HCT116 (cell line): ENCODE measurements around the gene SND1. TPM values are rescaled to one million over a fixed set of nuclear protein-coding genes. Genes with fewer than 3 reads are reported as not detected.

Experiments used
- ATAC-seq: fragments of 200-7000 bp; cut with Tn5 transposase; 2 replicates; pipeline ENCODE4 v1.9.1; 2020; ENCODE audit warnings: mild to moderate bottlenecking, moderate library complexity
- BruUV-seq: library from RNA; stranded (reverse); fragments of 400-500 nt; replicated peaks from 2 replicates; lab custom pipeline; 2021; lab: Mats Ljungman, UMichigan
- CTCF ChIA-PET: fragments of 300-600 bp; sonication (Branson Sonifier 250); formaldehyde crosslinking; loops from one replicate; lab custom pipeline; 2021; ENCODE audit warnings: antibody characterized with exemption; lab: Charles Lee
- POLR2A ChIA-PET: fragments of 300-600, 350-600 bp; sonication (Branson Sonifier 250); formaldehyde crosslinking; loops from one replicate; lab custom pipeline; 2021; ENCODE audit warnings: antibody characterized with exemption; lab: Charles Lee
- RAD21 ChIA-PET, 2 experiments: fragments of 300-600 bp; sonication (Branson Sonifier 250); formaldehyde crosslinking; loops; one replicate each; lab custom pipeline; 2023; ENCODE audit warnings: low total read pairs in 2 of 2; ENCODE audit not compliant: uncharacterized antibody in 2 of 2, unreplicated experiment in 2 of 2, low non-redundant PET in 1 of 2; lab: Charles Lee
- DNase-seq: peaks from one replicate; pipeline ENCODE4 v3.0.0-alpha.2; 2010; ENCODE audit warnings: low read depth, low spot score
- H2AFZ ChIP-seq: fragments of 200-600 bp; shearing (Covaris generic), sonication (generic); 2 replicates; pipeline ENCODE4 v1.6.1; 2017; ENCODE audit warnings: low read depth, mixed run types, mixed read lengths, antibody characterized with exemption, low read length; ENCODE audit not compliant: poor library complexity, severe bottlenecking
- H3K27ac ChIP-seq: 2 replicates; pipeline ENCODE4 v1.5.1; 2012; ENCODE audit warnings: low read depth, low read length
- H3K27me3 ChIP-seq: fragments of 200-600 bp; sonication (generic); 2 replicates; pipeline ENCODE4 v1.6.1; 2016; ENCODE audit warnings: mixed run types, low read length, mixed read lengths; ENCODE audit not compliant: insufficient read depth
- H3K36me3 ChIP-seq, 2 experiments: fragments of 200-500 bp in 1 of 2; fragments of 200-600 bp in 1 of 2; sonication (Bioruptor generic) in 1 of 2; sonication (generic) in 1 of 2; 2 replicates each; pipeline versions ENCODE4 v1.5.1 to v1.6.1; 2014 to 2016; ENCODE audit warnings: low read length in 2 of 2, inconsistent platforms in 1 of 2, mixed read lengths in 1 of 2, mixed run types in 1 of 2; ENCODE audit not compliant: insufficient read depth in 2 of 2, control insufficient read depth in 1 of 2
- H3K4me1 ChIP-seq, 2 experiments: fragments of 200-600 bp in 1 of 2; sonication (generic) in 1 of 2; 2 replicates each; pipeline versions ENCODE4 v1.5.1 to v1.6.1; 2012 to 2017; ENCODE audit warnings: low read length in 2 of 2, inconsistent platforms in 1 of 2, mild to moderate bottlenecking in 1 of 2, mixed read lengths in 1 of 2, mixed run types in 1 of 2, moderate library complexity in 1 of 2; ENCODE audit not compliant: insufficient read depth in 2 of 2, control insufficient read depth in 1 of 2
- H3K4me2 ChIP-seq: fragments of 200-600 bp; sonication (generic); 2 replicates; pipeline ENCODE4 v1.6.1; 2017; ENCODE audit warnings: mixed run types, low read length, mixed read lengths
- H3K4me3 ChIP-seq, 2 experiments: fragments of 200-600 bp in 1 of 2; sonication (generic) in 1 of 2; replicated peaks in 1 of 2; 2 replicates each; pipeline ENCODE4 v1.5.1; 2011 to 2016; ENCODE audit warnings: low read length in 2 of 2, control low read depth in 1 of 2, low read depth in 1 of 2, mild to moderate bottlenecking in 1 of 2, mixed read lengths in 1 of 2, mixed run types in 1 of 2
- H3K79me2 ChIP-seq: fragments of 200-600 bp; sonication (generic); 2 replicates; pipeline ENCODE4 v1.6.1; 2017; ENCODE audit warnings: mild to moderate bottlenecking, mixed run types, low read length, moderate library complexity, mixed read lengths; ENCODE audit not compliant: insufficient read depth
- H3K9ac ChIP-seq: fragments of 200-600 bp; sonication (generic); 2 replicates; pipeline ENCODE4 v1.6.1; 2016; ENCODE audit warnings: low read length, mixed read lengths
- H3K9me2 ChIP-seq: fragments of 200-600 bp; sonication (generic), shearing (Covaris generic); 2 replicates; pipeline ENCODE4 v1.6.1; 2017; ENCODE audit warnings: mixed run types, mild to moderate bottlenecking, moderate library complexity; ENCODE audit not compliant: insufficient read depth
- H3K9me3 ChIP-seq, 2 experiments: fragments of 200-500 bp in 1 of 2; fragments of 200-600 bp in 1 of 2; sonication (Bioruptor generic) in 1 of 2; sonication (generic) in 1 of 2; 2 replicates each; pipeline ENCODE4 v1.6.1; 2014 to 2017; ENCODE audit warnings: low read length in 2 of 2, mixed read lengths in 2 of 2, inconsistent platforms in 1 of 2, low read depth in 1 of 2, mild to moderate bottlenecking in 1 of 2, mixed run types in 1 of 2, moderate library complexity in 1 of 2; ENCODE audit not compliant: control insufficient read depth in 1 of 2, insufficient read depth in 1 of 2
- H4K20me1 ChIP-seq: fragments of 200-600 bp; sonication (generic), shearing (Covaris generic); 2 replicates; pipeline ENCODE4 v1.6.1; 2017; ENCODE audit warnings: mixed run types, mild to moderate bottlenecking, moderate library complexity; ENCODE audit not compliant: insufficient read depth
- CBX3 ChIP-seq: IDR thresholded peaks from 2 replicates; pipeline ENCODE4 v1.6.1; 2012; ENCODE audit warnings: low read depth
- CEBPB ChIP-seq: IDR thresholded peaks from 2 replicates; pipeline ENCODE4 v1.6.1; 2012; ENCODE audit warnings: low read depth
- ELF1 ChIP-seq: IDR thresholded peaks from 2 replicates; pipeline ENCODE4 v1.6.1; 2012; ENCODE audit warnings: low read depth, borderline replicate concordance
- EZH2 ChIP-seq: fragments of 200-600 bp; sonication (generic); IDR thresholded peaks from 2 replicates; pipeline ENCODE4 v1.6.1; 2017; ENCODE audit warnings: antibody characterized with exemption, mixed run types
- EZH2phosphoT487 ChIP-seq: fragments of 200-600 bp; IDR thresholded peaks from 2 replicates; pipeline ENCODE4 v1.6.1; 2018; ENCODE audit warnings: antibody characterized with exemption, borderline replicate concordance
- FOSL1 ChIP-seq: IDR thresholded peaks from 2 replicates; pipeline ENCODE4 v1.6.1; 2012; ENCODE audit warnings: low read depth
- POLR2A ChIP-seq: IDR thresholded peaks from 2 replicates; pipeline ENCODE4 v1.7.0; 2011; ENCODE audit warnings: borderline replicate concordance; ENCODE audit not compliant: insufficient read depth, insufficient read length; ENCODE audit errors: extremely low read depth
- POLR2AphosphoS5 ChIP-seq: IDR thresholded peaks from 2 replicates; pipeline ENCODE4 v1.6.1; 2011; ENCODE audit warnings: mild to moderate bottlenecking, low read depth, low read length, moderate library complexity
- SIN3A ChIP-seq: IDR thresholded peaks from 2 replicates; pipeline ENCODE4 v1.6.1; 2012; ENCODE audit warnings: low read depth
- SP1 ChIP-seq: IDR thresholded peaks from 2 replicates; pipeline ENCODE4 v1.6.1; 2012; ENCODE audit warnings: low read depth
- ZFX ChIP-seq: fragments of 450-650 bp; IDR thresholded peaks from 2 replicates; pipeline ENCODE4 v1.6.1; 2017
- ZNF274 ChIP-seq: fragments of 200-500 bp; sonication (Bioruptor generic); IDR thresholded peaks from 2 replicates; pipeline ENCODE4 v1.6.1; 2014; ENCODE audit warnings: mild to moderate bottlenecking, low read depth, low read length, inconsistent platforms
- intact Hi-C: fragments of 100-400 bp; cut with micrococcal nuclease; formaldehyde crosslinking; loops from 2 replicates; pipeline ENCODE4 v1.10.0; 2022
- total RNA-seq: library from RNA; stranded (reverse); gene quantifications from one replicate; pipeline ENCODE4 v1.2.1, GENCODE V29; 2021; ENCODE audit not compliant: unreplicated experiment
- TF ChIP-seq, protein P1 (sequence below): IDR thresholded peaks from 2 replicates; pipeline ENCODE4 v1.6.1; 2012; ENCODE audit warnings: low read depth
- TF ChIP-seq, protein P2 (sequence below), 3 experiments: fragments of 200-600 bp in 1 of 3; sonication (generic) in 1 of 3; IDR thresholded peaks in 2 of 3; conservative IDR thresholded peaks in 1 of 3; 2 replicates each; pipeline ENCODE4 v1.5.1; 2012 to 2017; ENCODE audit warnings: low read depth in 2 of 3, low read length in 2 of 3, antibody characterized with exemption in 1 of 3, borderline replicate concordance in 1 of 3, control low read depth in 1 of 3, mild to moderate bottlenecking in 1 of 3, mixed read lengths in 1 of 3, mixed run types in 1 of 3, moderate library complexity in 1 of 3; ENCODE audit not compliant: insufficient read depth in 1 of 3
- TF ChIP-seq, protein P3 (sequence below): IDR thresholded peaks from 2 replicates; pipeline ENCODE4 v1.6.1; 2011; ENCODE audit warnings: mild to moderate bottlenecking, low read length, moderate library complexity; ENCODE audit not compliant: insufficient replicate concordance; ENCODE audit errors: extremely low read depth

Gene SND1
- total RNA-seq, 1 experiment from 2014 or later: 169 TPM

DNA sequence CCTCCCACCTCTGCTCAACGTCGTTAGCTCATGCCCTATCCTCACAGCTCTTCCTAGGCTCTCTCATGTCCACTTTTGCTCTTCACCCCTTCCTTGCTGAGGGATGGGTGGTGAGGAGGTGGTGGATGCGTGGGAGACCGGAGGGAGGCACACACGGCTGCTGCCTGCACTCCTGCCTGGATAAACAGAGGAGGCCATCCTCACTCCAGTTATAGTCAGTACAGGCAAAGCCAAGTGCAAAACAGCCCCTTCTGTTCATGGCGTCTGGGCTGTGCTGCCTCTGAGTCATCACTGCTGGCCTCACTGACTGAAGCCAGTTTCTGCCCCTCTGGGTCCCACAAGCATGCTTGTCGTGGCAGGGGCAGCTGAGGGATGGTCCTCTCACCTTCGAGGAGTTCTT is 411.1 kb downstream of the SND1 start:
- Histone ChIP-seq H3K36me3 (no peaks in the 10 kb centered on the region; a peak in 1 of 4 replicates), H3K4me2 (no peak overlapping the region), H3K27ac (no peak overlapping the region), H3K27me3 (no peaks in the 10 kb centered on the region), H3K9me2 (no peaks in the 10 kb centered on the region), H3K9me3 (no peaks in the 10 kb centered on the region), H4K20me1 (no peaks in the 10 kb centered on the region), H3K79me2 (no peaks in the 10 kb centered on the region), H2AFZ (no peak overlapping the region), H3K9ac (no peak overlapping the region), H3K4me1 (no peaks in the 10 kb centered on the region), H3K4me3 (no peak overlapping the region)
- DNase-seq: no peak
- intact Hi-C loops: no loop called here
- no peak for TF ChIP-seq ELF1
- no peak for TF ChIP-seq SP1
- TF ChIP-seq POLR2A: no peak
- no peak for TF ChIP-seq EZH2
- TF ChIP-seq FOSL1: no peak
- TF ChIP-seq ZFX: no peak
- TF ChIP-seq CBX3: no peak
- no peak for TF ChIP-seq CEBPB
- TF ChIP-seq ZNF274: no peak
- TF ChIP-seq, protein P1, sequence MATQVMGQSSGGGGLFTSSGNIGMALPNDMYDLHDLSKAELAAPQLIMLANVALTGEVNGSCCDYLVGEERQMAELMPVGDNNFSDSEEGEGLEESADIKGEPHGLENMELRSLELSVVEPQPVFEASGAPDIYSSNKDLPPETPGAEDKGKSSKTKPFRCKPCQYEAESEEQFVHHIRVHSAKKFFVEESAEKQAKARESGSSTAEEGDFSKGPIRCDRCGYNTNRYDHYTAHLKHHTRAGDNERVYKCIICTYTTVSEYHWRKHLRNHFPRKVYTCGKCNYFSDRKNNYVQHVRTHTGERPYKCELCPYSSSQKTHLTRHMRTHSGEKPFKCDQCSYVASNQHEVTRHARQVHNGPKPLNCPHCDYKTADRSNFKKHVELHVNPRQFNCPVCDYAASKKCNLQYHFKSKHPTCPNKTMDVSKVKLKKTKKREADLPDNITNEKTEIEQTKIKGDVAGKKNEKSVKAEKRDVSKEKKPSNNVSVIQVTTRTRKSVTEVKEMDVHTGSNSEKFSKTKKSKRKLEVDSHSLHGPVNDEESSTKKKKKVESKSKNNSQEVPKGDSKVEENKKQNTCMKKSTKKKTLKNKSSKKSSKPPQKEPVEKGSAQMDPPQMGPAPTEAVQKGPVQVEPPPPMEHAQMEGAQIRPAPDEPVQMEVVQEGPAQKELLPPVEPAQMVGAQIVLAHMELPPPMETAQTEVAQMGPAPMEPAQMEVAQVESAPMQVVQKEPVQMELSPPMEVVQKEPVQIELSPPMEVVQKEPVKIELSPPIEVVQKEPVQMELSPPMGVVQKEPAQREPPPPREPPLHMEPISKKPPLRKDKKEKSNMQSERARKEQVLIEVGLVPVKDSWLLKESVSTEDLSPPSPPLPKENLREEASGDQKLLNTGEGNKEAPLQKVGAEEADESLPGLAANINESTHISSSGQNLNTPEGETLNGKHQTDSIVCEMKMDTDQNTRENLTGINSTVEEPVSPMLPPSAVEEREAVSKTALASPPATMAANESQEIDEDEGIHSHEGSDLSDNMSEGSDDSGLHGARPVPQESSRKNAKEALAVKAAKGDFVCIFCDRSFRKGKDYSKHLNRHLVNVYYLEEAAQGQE: no peak
- TF ChIP-seq, protein P2, sequence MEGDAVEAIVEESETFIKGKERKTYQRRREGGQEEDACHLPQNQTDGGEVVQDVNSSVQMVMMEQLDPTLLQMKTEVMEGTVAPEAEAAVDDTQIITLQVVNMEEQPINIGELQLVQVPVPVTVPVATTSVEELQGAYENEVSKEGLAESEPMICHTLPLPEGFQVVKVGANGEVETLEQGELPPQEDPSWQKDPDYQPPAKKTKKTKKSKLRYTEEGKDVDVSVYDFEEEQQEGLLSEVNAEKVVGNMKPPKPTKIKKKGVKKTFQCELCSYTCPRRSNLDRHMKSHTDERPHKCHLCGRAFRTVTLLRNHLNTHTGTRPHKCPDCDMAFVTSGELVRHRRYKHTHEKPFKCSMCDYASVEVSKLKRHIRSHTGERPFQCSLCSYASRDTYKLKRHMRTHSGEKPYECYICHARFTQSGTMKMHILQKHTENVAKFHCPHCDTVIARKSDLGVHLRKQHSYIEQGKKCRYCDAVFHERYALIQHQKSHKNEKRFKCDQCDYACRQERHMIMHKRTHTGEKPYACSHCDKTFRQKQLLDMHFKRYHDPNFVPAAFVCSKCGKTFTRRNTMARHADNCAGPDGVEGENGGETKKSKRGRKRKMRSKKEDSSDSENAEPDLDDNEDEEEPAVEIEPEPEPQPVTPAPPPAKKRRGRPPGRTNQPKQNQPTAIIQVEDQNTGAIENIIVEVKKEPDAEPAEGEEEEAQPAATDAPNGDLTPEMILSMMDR (IDR thresholded peaks at IDR 0.05 in 2 of 3, conservative IDR thresholded peaks at IDR 0.05 in 1 of 3; ENCODE audit: borderline replicate concordance in 1 of 3, insufficient read depth in 1 of 3, low read depth in 2 of 3, low read length in 2 of 3): no peak
- TF ChIP-seq SIN3A: no peak
- no peak for TF ChIP-seq EZH2phosphoT487
- no peak for TF ChIP-seq POLR2AphosphoS5
- TF ChIP-seq, protein P3, sequence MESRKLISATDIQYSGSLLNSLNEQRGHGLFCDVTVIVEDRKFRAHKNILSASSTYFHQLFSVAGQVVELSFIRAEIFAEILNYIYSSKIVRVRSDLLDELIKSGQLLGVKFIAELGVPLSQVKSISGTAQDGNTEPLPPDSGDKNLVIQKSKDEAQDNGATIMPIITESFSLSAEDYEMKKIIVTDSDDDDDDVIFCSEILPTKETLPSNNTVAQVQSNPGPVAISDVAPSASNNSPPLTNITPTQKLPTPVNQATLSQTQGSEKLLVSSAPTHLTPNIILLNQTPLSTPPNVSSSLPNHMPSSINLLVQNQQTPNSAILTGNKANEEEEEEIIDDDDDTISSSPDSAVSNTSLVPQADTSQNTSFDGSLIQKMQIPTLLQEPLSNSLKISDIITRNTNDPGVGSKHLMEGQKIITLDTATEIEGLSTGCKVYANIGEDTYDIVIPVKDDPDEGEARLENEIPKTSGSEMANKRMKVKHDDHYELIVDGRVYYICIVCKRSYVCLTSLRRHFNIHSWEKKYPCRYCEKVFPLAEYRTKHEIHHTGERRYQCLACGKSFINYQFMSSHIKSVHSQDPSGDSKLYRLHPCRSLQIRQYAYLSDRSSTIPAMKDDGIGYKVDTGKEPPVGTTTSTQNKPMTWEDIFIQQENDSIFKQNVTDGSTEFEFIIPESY: no peak
- BruUV-seq: no TSS peak
- CTCF ChIA-PET: no interaction called here
- POLR2A ChIA-PET: no interaction called here
- no peak for ATAC-seq
- RAD21 ChIA-PET: no interaction called here
